ENCODE data around the gene ZNF512. TPM values are rescaled to one million over a fixed set of nuclear protein-coding genes. Genes with fewer than 3 reads are reported as not detected.

ZNF512 gene
- total RNA-seq, 6 donors from 2014 or later: 19.5 to 74.4 (median 26.4) TPM

DNA sequence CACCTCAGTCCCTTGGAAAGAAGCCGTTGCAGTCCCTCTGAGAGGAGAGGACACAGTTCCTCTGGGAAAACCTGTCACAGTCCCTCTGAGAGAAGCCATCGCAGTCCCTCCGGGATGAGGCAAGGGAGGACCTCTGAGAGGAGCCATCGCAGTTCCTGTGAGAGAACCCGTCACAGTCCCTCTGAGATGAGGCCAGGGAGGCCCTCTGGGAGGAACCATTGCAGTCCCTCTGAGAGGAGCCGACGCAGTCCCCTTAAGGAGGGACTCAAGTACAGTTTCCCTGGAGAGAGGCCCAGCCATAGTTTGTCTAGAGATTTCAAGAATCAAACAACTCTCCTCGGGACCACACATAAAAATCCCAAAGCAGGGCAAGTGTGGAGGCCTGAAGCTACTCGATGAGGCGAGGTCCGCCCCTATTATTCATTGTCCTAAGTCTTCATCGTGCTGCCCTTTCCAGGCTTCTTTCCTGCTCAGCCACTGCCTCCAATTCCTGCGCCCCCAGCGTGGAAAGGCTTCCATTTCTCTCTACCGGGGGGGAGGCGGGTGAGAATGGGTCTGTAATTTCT lies 630 bp upstream of the ZNF512 start:
- ATAC-seq (ENCODE audit: low FRiP score in 2 of 2) (no peak), DNase-seq (no peak)
- no peaks in the 10 kb centered on the region for H3K36me3 ChIP-seq
- H3K9me3 ChIP-seq: peaks cover 0 to 11% (median 4%) of the 10 kb centered on the region in 4 donors
- TF ChIP-seq POLR2AphosphoS5 (IDR thresholded peaks at IDR 0.05) (no peak), EP300 (IDR thresholded peaks at IDR 0.05) (no peak), POLR2A (IDR thresholded peaks at IDR 0.05) (no peak)
- TF ChIP-seq, protein P1, sequence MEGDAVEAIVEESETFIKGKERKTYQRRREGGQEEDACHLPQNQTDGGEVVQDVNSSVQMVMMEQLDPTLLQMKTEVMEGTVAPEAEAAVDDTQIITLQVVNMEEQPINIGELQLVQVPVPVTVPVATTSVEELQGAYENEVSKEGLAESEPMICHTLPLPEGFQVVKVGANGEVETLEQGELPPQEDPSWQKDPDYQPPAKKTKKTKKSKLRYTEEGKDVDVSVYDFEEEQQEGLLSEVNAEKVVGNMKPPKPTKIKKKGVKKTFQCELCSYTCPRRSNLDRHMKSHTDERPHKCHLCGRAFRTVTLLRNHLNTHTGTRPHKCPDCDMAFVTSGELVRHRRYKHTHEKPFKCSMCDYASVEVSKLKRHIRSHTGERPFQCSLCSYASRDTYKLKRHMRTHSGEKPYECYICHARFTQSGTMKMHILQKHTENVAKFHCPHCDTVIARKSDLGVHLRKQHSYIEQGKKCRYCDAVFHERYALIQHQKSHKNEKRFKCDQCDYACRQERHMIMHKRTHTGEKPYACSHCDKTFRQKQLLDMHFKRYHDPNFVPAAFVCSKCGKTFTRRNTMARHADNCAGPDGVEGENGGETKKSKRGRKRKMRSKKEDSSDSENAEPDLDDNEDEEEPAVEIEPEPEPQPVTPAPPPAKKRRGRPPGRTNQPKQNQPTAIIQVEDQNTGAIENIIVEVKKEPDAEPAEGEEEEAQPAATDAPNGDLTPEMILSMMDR (IDR thresholded peaks at IDR 0.05): no peak
- peak overlapping the region; percentile 53 to 81 (median 77) for H3K27ac ChIP-seq
- 83 to 87% methylated on average over 10 to 16 of the region's 16 CpGs for WGBS, 2 donors
- peaks cover 16 to 31% (median 20%) of the 10 kb centered on the region in 4 donors for H3K4me1 ChIP-seq
- peak overlapping the region; percentile 20 to 75 (median 64) for H3K4me3 ChIP-seq
- no peaks in the 10 kb centered on the region for H3K27me3 ChIP-seq

DNA sequence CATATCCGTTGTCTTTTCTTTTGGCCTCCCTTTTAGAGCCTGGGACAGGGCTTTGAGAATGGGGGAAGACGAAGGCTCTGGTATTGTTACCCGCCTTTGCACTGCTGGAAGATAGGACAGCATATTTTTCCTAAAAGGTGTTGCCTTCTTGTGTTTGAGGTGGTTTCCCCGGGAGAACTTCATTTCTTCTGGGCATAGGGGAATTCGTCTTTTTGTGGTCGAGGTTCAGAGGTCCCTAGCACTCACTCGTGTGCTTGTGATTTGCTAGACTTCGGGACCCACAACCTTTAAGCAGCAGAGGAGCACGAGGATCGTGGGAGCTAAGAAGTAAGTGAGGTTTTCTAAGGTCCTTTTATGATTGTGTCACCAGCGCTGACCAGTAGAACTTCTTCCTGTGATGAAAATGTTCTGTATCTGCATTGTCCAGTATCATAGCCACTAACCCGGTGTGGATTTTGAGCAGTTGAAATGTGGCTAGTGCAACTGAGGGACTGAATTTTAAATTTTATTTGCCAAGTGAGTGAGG lies 611 bp downstream of the ZNF512 start:
- peaks cover 16 to 33% (median 20%) of the 10 kb centered on the region in 4 donors for H3K4me1 ChIP-seq
- no peaks in the 10 kb centered on the region for H3K9me3 ChIP-seq
- no peak for DNase-seq
- TF ChIP-seq POLR2AphosphoS5 (IDR thresholded peaks at IDR 0.05): no peak
- no peak for TF ChIP-seq POLR2A (IDR thresholded peaks at IDR 0.05)
- TF ChIP-seq EP300 (IDR thresholded peaks at IDR 0.05): no peak
- TF ChIP-seq, protein P1 (IDR thresholded peaks at IDR 0.05): no peak
- no peaks in the 10 kb centered on the region for H3K36me3 ChIP-seq
- H3K4me3 ChIP-seq: peak overlapping the region; percentile 35 to 75 (median 64)
- ATAC-seq (ENCODE audit: low FRiP score in 2 of 2): peak in 1 of 2 donors; percentile 25
- no peaks in the 10 kb centered on the region for H3K27me3 ChIP-seq
- WGBS, 2 donors: 4 to 6% methylated on average over 9 to 12 of the region's 12 CpGs
- peak overlapping the region; percentile 53 to 81 (median 77) for H3K27ac ChIP-seq

DNA sequence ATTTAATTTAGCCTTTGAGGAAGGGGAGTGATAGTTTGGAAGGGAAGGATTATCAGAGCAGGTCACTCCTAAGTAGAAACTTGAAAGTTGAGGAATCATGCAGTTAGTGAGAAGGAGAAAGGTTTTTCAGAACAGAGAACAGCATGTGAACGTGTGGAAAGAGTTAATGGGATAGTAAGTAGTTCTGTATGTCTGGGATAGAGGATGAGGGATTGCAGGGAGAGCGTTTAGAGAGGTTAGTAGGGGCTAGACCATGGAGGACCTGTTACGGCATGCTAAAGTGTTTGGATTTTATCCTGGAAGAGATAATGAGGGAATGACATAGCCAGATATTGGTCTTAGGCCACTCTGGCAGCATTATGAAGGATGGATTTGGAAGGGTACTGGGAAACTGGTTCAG lies 1.8 kb downstream of the ZNF512 start:
- TF ChIP-seq, protein P1 (IDR thresholded peaks at IDR 0.05): no peak
- TF ChIP-seq POLR2AphosphoS5 (IDR thresholded peaks at IDR 0.05) (no peak), POLR2A (IDR thresholded peaks at IDR 0.05) (no peak), EP300 (IDR thresholded peaks at IDR 0.05) (no peak)
- Histone ChIP-seq H3K4me3 (no peak overlapping the region), H3K27ac (no peak overlapping the region), H3K4me1 (peaks cover 16 to 33% (median 20%) of the 10 kb centered on the region in 4 donors), H3K36me3 (no peaks in the 10 kb centered on the region), H3K27me3 (no peaks in the 10 kb centered on the region), H3K9me3 (peaks cover 0 to 3% (median 0%) of the 10 kb centered on the region in 4 donors)
- DNase-seq: no peak
- WGBS, 2 donors: 69 to 85% methylated on average over 3 of the region's 3 CpGs
- no peak for ATAC-seq (ENCODE audit: low FRiP score in 2 of 2)

DNA sequence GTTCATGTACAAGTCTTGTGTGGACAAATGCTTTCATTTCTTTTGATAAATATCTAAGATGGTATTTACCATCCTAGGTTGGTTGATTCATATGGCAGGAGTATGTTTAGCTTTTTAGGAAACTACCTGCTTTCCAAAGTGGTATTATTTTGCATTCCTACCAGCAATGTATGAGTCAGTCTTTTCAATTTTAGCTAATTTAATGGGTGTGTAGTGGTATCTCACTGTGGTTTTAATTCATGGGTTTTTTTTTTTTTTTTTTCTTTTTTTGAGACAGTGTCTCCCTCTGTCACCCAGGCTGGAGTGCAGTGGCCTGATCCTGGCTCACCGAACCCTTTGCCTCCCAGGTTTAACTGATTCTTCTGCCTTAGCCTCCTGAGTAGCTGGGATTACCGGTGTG lies 4.2 kb downstream of the ZNF512 start:
- H3K27ac ChIP-seq: no peak overlapping the region
- ATAC-seq (ENCODE audit: low FRiP score in 2 of 2): no peak
- TF ChIP-seq, protein P1 (IDR thresholded peaks at IDR 0.05): no peak
- TF ChIP-seq POLR2AphosphoS5 (IDR thresholded peaks at IDR 0.05) (no peak), EP300 (IDR thresholded peaks at IDR 0.05) (no peak), POLR2A (IDR thresholded peaks at IDR 0.05) (no peak)
- H3K36me3 ChIP-seq: no peaks in the 10 kb centered on the region
- 88 to 97% methylated on average over 2 of the region's 2 CpGs for WGBS, 2 donors
- peaks cover 0 to 18% (median 6%) of the 10 kb centered on the region in 4 donors for H3K9me3 ChIP-seq
- peaks cover 16 to 33% (median 20%) of the 10 kb centered on the region in 4 donors for H3K4me1 ChIP-seq
- no peak for DNase-seq
- H3K4me3 ChIP-seq: no peak overlapping the region
- H3K27me3 ChIP-seq: no peaks in the 10 kb centered on the region

Measured in upper lobe of left lung (tissue), 6 donors.